Iris pigment epithelial cell (primary cell): Measurements from ENCODE around the gene MLXIP.
A peak's percentile ranks its signal among the peaks of the same experiment; 100 is the strongest.

ENCODE experiments used
- DNase-seq: peaks from one replicate; pipeline ENCODE4 v3.0.0-alpha.2; 2011; ENCODE audit warnings: low read depth

MLXIP gene

GRCh38 chr12:122126713-122127597 is 48.4 kb downstream of the MLXIP start:
- DNase-seq: no peak

- no peak for DNase-seq
Observed at GRCh38 chr12:122127839-122128238, 49.3 kb downstream of the MLXIP start.

GRCh38 chr12:122128481-122128880 is 49.9 kb downstream of the MLXIP start:
- no peak for DNase-seq

GRCh38 chr12:122129131-122129530 is 50.6 kb downstream of the MLXIP start:
- DNase-seq: no peak

GRCh38 chr12:122130150-122130549 is 51.6 kb downstream of the MLXIP start:
- DNase-seq: peak; percentile 60

- DNase-seq: no peak
Observed at GRCh38 chr12:122133192-122133950, 54.8 kb downstream of the MLXIP start.

GRCh38 chr12:122135437-122136031 is 57.0 kb downstream of the MLXIP start:
- no peak for DNase-seq

GRCh38 chr12:122137229-122137628 is 58.7 kb downstream of the MLXIP start:
- DNase-seq: no peak

- DNase-seq: no peak
Observed at GRCh38 chr12:122137681-122138080, 59.1 kb downstream of the MLXIP start.

GRCh38 chr12:122138181-122138580 is 59.6 kb downstream of the MLXIP start:
- DNase-seq: no peak

GRCh38 chr12:122138616-122139015 is 60.1 kb downstream of the MLXIP start:
- DNase-seq: no peak

GRCh38 chr12:122139266-122139665 is 60.7 kb downstream of the MLXIP start:
- DNase-seq: no peak

- DNase-seq: no peak
Observed at GRCh38 chr12:122139941-122140340, 61.4 kb downstream of the MLXIP start.

- DNase-seq: no peak
Observed at GRCh38 chr12:122140467-122141257, 62.1 kb downstream of the MLXIP start.

GRCh38 chr12:122141911-122142725 is 63.6 kb downstream of the MLXIP start:
- no peak for DNase-seq

GRCh38 chr12:122142857-122143256 is 64.3 kb downstream of the MLXIP start:
- no peak for DNase-seq

GRCh38 chr12:122144885-122145284 is 66.3 kb downstream of the MLXIP start:
- DNase-seq: no peak

- no peak for DNase-seq
Observed at GRCh38 chr12:122145505-122146330, 67.2 kb downstream of the MLXIP start.

GRCh38 chr12:122147514-122148290 is 69.1 kb downstream of the MLXIP start:
- DNase-seq: no peak
